H1 (cell line): ENCODE data around the gene HADHA. TPM values are rescaled to one million over a fixed set of nuclear protein-coding genes. Genes with fewer than 3 reads are reported as not detected.

ENCODE experiments used
- CTCF ChIA-PET: fragments of 300-600 bp; sonication (Branson Sonifier 250); formaldehyde crosslinking; loops from one replicate; lab custom pipeline; 2021; ENCODE audit not compliant: partially characterized antibody; lab: Charles Lee
- POLR2A ChIA-PET: fragments of 300-600 bp; sonication (Branson Sonifier 250); formaldehyde crosslinking; loops from one replicate; lab custom pipeline; 2021; ENCODE audit warnings: inconsistent platforms; ENCODE audit not compliant: partially characterized antibody; lab: Charles Lee
- DNase-seq, 2 experiments: peaks; one replicate each; pipeline versions ENCODE4 v3.0.0 to v3.0.0-alpha.2; 2010 to 2022; ENCODE audit warnings: low spot score in 2 of 2, low read depth in 1 of 2, mixed read lengths in 1 of 2
- FAIRE-seq: peaks from 2 replicates; lab custom pipeline; 2011; peaks lifted over from hg19 to GRCh38; lab: Jason Lieb, UNC
- H2AFZ ChIP-seq: 2 replicates; pipeline ENCODE4 v1.8.1; 2012; ENCODE audit warnings: low read length, inconsistent platforms
- H2AK5ac ChIP-seq: 2 replicates; pipeline ENCODE4 v1.6.1; 2013; ENCODE audit warnings: low read depth, low read length
- H2BK120ac ChIP-seq: replicated peaks from 2 replicates; pipeline ENCODE3; 2013; ENCODE audit warnings: low read depth, low read length, inconsistent platforms
- H2BK12ac ChIP-seq: 2 replicates; pipeline ENCODE4 v1.6.1; 2013; ENCODE audit warnings: low read depth, low read length
- H2BK15ac ChIP-seq: 2 replicates; pipeline ENCODE4 v1.6.1; 2013; ENCODE audit warnings: low read length
- H2BK20ac ChIP-seq: 2 replicates; pipeline ENCODE4 v1.6.1; 2013; ENCODE audit warnings: low read length
- H2BK5ac ChIP-seq: 2 replicates; pipeline ENCODE4 v1.6.1; 2013; ENCODE audit warnings: low read depth, low read length
- H3K14ac ChIP-seq: 2 replicates; pipeline ENCODE4 v1.6.1; 2013; ENCODE audit warnings: inconsistent platforms; ENCODE audit not compliant: insufficient read length
- H3K18ac ChIP-seq: 2 replicates; pipeline ENCODE4 v1.6.1; 2013; ENCODE audit warnings: low read length; ENCODE audit errors: extremely low read depth
- H3K23ac ChIP-seq: 2 replicates; pipeline ENCODE4 v1.6.1; 2013; ENCODE audit warnings: inconsistent platforms; ENCODE audit not compliant: insufficient read length
- H3K23me2 ChIP-seq: 2 replicates; pipeline ENCODE4 v1.6.1; 2013; ENCODE audit warnings: low read depth, low read length
- H3K27ac ChIP-seq: 2 replicates; pipeline ENCODE4 v1.6.1; 2011; ENCODE audit warnings: low read depth, low read length, inconsistent platforms
- H3K27me3 ChIP-seq, 4 experiments: replicated peaks in 1 of 4; 1 replicate in 1 of 4; 2 replicates in 3 of 4; pipeline versions ENCODE4 v1.6.1 to v1.8.1; 2011 to 2013; ENCODE audit warnings: low read length in 3 of 4, mild to moderate bottlenecking in 3 of 4, inconsistent platforms in 2 of 4, mixed read lengths in 2 of 4, moderate library complexity in 1 of 4; ENCODE audit not compliant: control insufficient read depth in 3 of 4, insufficient read depth in 3 of 4; ENCODE audit errors: extremely low read depth in 1 of 4
- H3K36me3 ChIP-seq, 4 experiments: 2 replicates each; pipeline versions ENCODE4 v1.6.1 to v1.8.1; 2011 to 2013; ENCODE audit warnings: mild to moderate bottlenecking in 4 of 4, low read length in 3 of 4, moderate library complexity in 2 of 4, control low read depth in 1 of 4, inconsistent platforms in 1 of 4; ENCODE audit not compliant: insufficient read depth in 4 of 4, control insufficient read depth in 2 of 4
- H3K4ac ChIP-seq: replicated peaks from 2 replicates; pipeline ENCODE3; 2013; ENCODE audit warnings: low read length, low read depth, mixed read lengths, inconsistent platforms; ENCODE audit not compliant: insufficient read length
- H3K4me1 ChIP-seq, 4 experiments: replicated peaks in 1 of 4; 1 replicate in 1 of 4; 2 replicates in 3 of 4; pipeline versions ENCODE4 v1.6.1 to v1.8.1; 2011 to 2013; ENCODE audit warnings: low read length in 3 of 4, inconsistent platforms in 2 of 4, mixed read lengths in 1 of 4; ENCODE audit not compliant: insufficient read depth in 4 of 4, control insufficient read depth in 3 of 4
- H3K4me2 ChIP-seq, 2 experiments: 2 replicates each; pipeline versions ENCODE4 v1.6.1 to v1.8.1; 2011 to 2013; ENCODE audit warnings: low read depth in 2 of 2, low read length in 2 of 2, control low read depth in 1 of 2, inconsistent platforms in 1 of 2, mild to moderate bottlenecking in 1 of 2; ENCODE audit not compliant: insufficient read depth in 1 of 2
- H3K4me3 ChIP-seq, 4 experiments: fragments of 200-600, 300-600 bp in 1 of 4; sonication (generic), shearing (Covaris generic), sonication (Bioruptor Twin) in 1 of 4; 2 replicates each; pipeline versions ENCODE4 v1.5.1 to v1.8.1; 2011 to 2016; ENCODE audit warnings: low read length in 4 of 4, low read depth in 3 of 4, control low read depth in 2 of 4, inconsistent platforms in 2 of 4, mild to moderate bottlenecking in 2 of 4, mixed read lengths in 1 of 4, moderate library complexity in 1 of 4; ENCODE audit not compliant: insufficient read depth in 2 of 4; ENCODE audit errors: extremely low read depth in 1 of 4
- H3K56ac ChIP-seq: replicated peaks from 2 replicates; pipeline ENCODE3; 2013; ENCODE audit warnings: low read depth, mild to moderate bottlenecking, mixed read lengths, low read length, inconsistent platforms; ENCODE audit not compliant: insufficient read length
- H3K79me1 ChIP-seq: 2 replicates; pipeline ENCODE4 v1.6.1; 2013; ENCODE audit warnings: low read depth, low read length, control low read depth
- H3K79me2 ChIP-seq, 2 experiments: 2 replicates each; pipeline versions ENCODE4 v1.6.1 to v1.8.1; 2012 to 2013; ENCODE audit warnings: low read length in 2 of 2, mild to moderate bottlenecking in 2 of 2, inconsistent platforms in 1 of 2; ENCODE audit not compliant: insufficient read depth in 2 of 2, control insufficient read depth in 1 of 2
- H3K9ac ChIP-seq, 4 experiments: replicated peaks in 1 of 4; 1 replicate in 1 of 4; 2 replicates in 3 of 4; pipeline versions ENCODE4 v1.6.1 to v1.8.1; 2011 to 2013; ENCODE audit warnings: low read depth in 3 of 4, low read length in 3 of 4, control low read depth in 2 of 4, mild to moderate bottlenecking in 2 of 4, moderate library complexity in 2 of 4, inconsistent platforms in 1 of 4; ENCODE audit errors: extremely low read depth in 1 of 4
- H3K9me3 ChIP-seq, 2 experiments: 2 replicates each; pipeline versions ENCODE4 v1.6.1 to v1.8.1; 2012 to 2013; ENCODE audit warnings: mild to moderate bottlenecking in 2 of 2, moderate library complexity in 2 of 2, control low read depth in 1 of 2, inconsistent platforms in 1 of 2, low read depth in 1 of 2, low read length in 1 of 2, mixed read lengths in 1 of 2; ENCODE audit not compliant: insufficient read depth in 2 of 2
- H4K20me1 ChIP-seq, 2 experiments: replicated peaks in 1 of 2; 2 replicates each; pipeline versions ENCODE3 to v1.8.1; 2011 to 2013; ENCODE audit warnings: inconsistent platforms in 2 of 2, low read length in 2 of 2, mild to moderate bottlenecking in 1 of 2; ENCODE audit not compliant: insufficient read depth in 2 of 2, control insufficient read depth in 1 of 2
- H4K5ac ChIP-seq: 2 replicates; pipeline ENCODE4 v1.6.1; 2013; ENCODE audit warnings: low read length, low read depth, mixed read lengths, inconsistent platforms; ENCODE audit not compliant: insufficient read length
- H4K8ac ChIP-seq: 2 replicates; pipeline ENCODE4 v1.8.0; 2013; ENCODE audit warnings: mild to moderate bottlenecking, moderate library complexity, low read length, inconsistent platforms; ENCODE audit not compliant: insufficient read depth; ENCODE audit errors: extremely low read depth
- H4K91ac ChIP-seq: replicated peaks from 2 replicates; pipeline ENCODE3; 2013; ENCODE audit warnings: low read length, mixed read lengths, inconsistent platforms; ENCODE audit not compliant: insufficient read length
- CREB1 ChIP-seq: IDR thresholded peaks from 2 replicates; pipeline ENCODE4 v1.6.1; 2012; ENCODE audit warnings: inconsistent platforms
- NRF1 ChIP-seq: IDR thresholded peaks from 2 replicates; pipeline ENCODE4 v1.6.1; 2011; ENCODE audit warnings: mild to moderate bottlenecking, low read depth, low read length, improper control_type of control experiment
- RFX5 ChIP-seq: IDR thresholded peaks from 2 replicates; pipeline ENCODE4 v1.6.1; 2011; ENCODE audit warnings: low read depth, low read length, improper control_type of control experiment, borderline replicate concordance
- RXRA ChIP-seq: IDR thresholded peaks from 2 replicates; pipeline ENCODE4 v1.6.1; 2011; ENCODE audit warnings: low read depth, mild to moderate bottlenecking, low read length, moderate library complexity; ENCODE audit not compliant: insufficient read depth
- WGBS, 2 experiments: shearing (Covaris generic) in 1 of 2; methylation state at CpG; one replicate each; pipeline versions ENCODE4 v1.1.6 to v1.1.7; 2013 to 2015; ENCODE audit warnings: low lambda C conversion rate in 2 of 2, mixed read lengths in 2 of 2, inconsistent platforms in 1 of 2, low coverage in 1 of 2, missing lambda C conversion rate in 1 of 2; ENCODE audit not compliant: insufficient replicate concordance in 2 of 2, insufficient coverage in 1 of 2, insufficient read length in 1 of 2; ENCODE audit errors: extremely low coverage in 1 of 2, missing lambda C conversion rate in 1 of 2; 5-methylcytosine and 5-hydroxymethylcytosine counted together
- polyA plus RNA-seq, 7 experiments: library from polyadenylated mRNA; depleted of rRNA in 3 of 7; stranded (reverse) in 5 of 7; unstranded in 2 of 7; fragments of >200 nt in 5 of 7; fragments of 200-250 nt in 2 of 7; gene quantifications; 1 replicate in 5 of 7; 2 replicates in 1 of 7; 4 replicates in 1 of 7; pipeline versions ENCODE4 v1.2.1 to v1.2.3, GENCODE V29; 2011 to 2013; ENCODE audit warnings: missing spikeins in 2 of 7, mixed read lengths in 2 of 7
- total RNA-seq: library from RNA; stranded (reverse); fragmentation: NEBNext Ultra II Directional; extraction: Animal tissue kit (Norgen Biotek cat#: 25700); gene quantifications from 2 replicates; pipeline ENCODE4 v1.2.1, GENCODE V29; 2021

HADHA gene
- total and polyA plus RNA-seq, 2 of the 8 experiments (the other 6 are each of a cell fraction or from before 2014, with no cell fraction given) = 64.6 to 131 TPM

GRCh38 chr2:26150243-26150642, 94.2 kb downstream of the HADHA start:
- Histone ChIP-seq H4K91ac (no peak overlapping the region), H3K14ac (no peak overlapping the region), H3K27ac (no peak overlapping the region), H2BK15ac (no peak overlapping the region), H3K18ac (no peak overlapping the region), H3K23me2 (no peaks in the 10 kb centered on the region), H4K8ac (no peak overlapping the region), H3K9ac (no peak overlapping the region), H3K4ac (no peak overlapping the region), H2AK5ac (no peak overlapping the region), H2BK12ac (no peak overlapping the region), H2BK20ac (no peak overlapping the region), H3K79me1 (no peaks in the 10 kb centered on the region), H3K27me3 (no peaks in the 10 kb centered on the region; a peak in 1 of 7 replicates), H3K23ac (no peak overlapping the region), H3K9me3 (no peaks in the 10 kb centered on the region), H2BK120ac (no peak overlapping the region), H3K56ac (no peak overlapping the region), H2BK5ac (no peak overlapping the region), H3K4me2 (no peak overlapping the region), H3K36me3 (no peaks in the 10 kb centered on the region)
- 90% methylated on average over 12 of the region's 12 CpGs; no CpG with 5 or more reads in 1 of the 2 experiments for WGBS, 2 experiments
- DNase-seq = no peak
- POLR2A ChIA-PET = no interaction called here
- TF ChIP-seq RFX5 (no peak), CREB1 (no peak), NRF1 (no peak), RXRA (no peak)
- TF ChIP-seq, all 59 proteins: peak for 0
- no peak for FAIRE-seq
- Histone ChIP-seq H3K79me2 (no peaks in the 10 kb centered on the region), H4K5ac (no peak overlapping the region), H2AFZ (no peak overlapping the region), H3K4me1 (no peaks in the 10 kb centered on the region), H3K4me3 (no peak overlapping the region), H4K20me1 (no peaks in the 10 kb centered on the region)
- CTCF ChIA-PET = interaction anchor here (9.7 to 11.3 kb wide), 3 partner anchors 64 to 201 kb away, joined by 81 to 92 read pairs (median 81); no protein-coding TSS in a partner anchor
